Measurements from ENCODE around the gene PROZ. TPM values are rescaled to one million over a fixed set of nuclear protein-coding genes. Genes with fewer than 3 reads are reported as not detected.

PROZ gene
- total and polyA plus RNA-seq, 5 donors, result 0.14 to 0.15 TPM; not detected in 3

DNA sequence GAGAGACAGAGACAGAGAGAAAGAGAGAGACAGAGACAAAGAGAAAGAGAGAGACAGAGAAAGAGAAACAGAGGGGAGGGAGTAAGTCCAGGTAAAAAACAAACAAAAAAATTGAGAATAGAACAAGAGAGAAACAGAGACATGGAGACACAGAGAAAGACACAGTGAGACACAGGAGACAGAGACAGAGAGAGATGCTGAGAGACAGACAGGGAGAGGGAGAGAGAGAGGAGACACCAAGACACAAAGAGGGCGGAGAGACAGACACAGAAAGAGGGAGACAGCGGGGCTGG, 5.8 kb upstream of the PROZ start:
- intact Hi-C loops (cut with DNase I), result no loop called here
- Histone ChIP-seq H3K27me3 (ENCODE audit: control insufficient read depth, insufficient read depth) (no peaks in the 10 kb centered on the region), H3K4me3 (ENCODE audit: low read length) (peak overlapping the region; percentile 11), H3K9me3 (ENCODE audit: control insufficient read depth, low read length) (no peaks in the 10 kb centered on the region), H3K4me1 (ENCODE audit: control insufficient read depth, insufficient read depth, low read length) (no peaks in the 10 kb centered on the region), H3K27ac (ENCODE audit: low read length) (peak overlapping the region; percentile 70)
- no peak for ATAC-seq
- 48% methylated on average over 2 of the region's 2 CpGs for WGBS
- no peak for DNase-seq

DNA sequence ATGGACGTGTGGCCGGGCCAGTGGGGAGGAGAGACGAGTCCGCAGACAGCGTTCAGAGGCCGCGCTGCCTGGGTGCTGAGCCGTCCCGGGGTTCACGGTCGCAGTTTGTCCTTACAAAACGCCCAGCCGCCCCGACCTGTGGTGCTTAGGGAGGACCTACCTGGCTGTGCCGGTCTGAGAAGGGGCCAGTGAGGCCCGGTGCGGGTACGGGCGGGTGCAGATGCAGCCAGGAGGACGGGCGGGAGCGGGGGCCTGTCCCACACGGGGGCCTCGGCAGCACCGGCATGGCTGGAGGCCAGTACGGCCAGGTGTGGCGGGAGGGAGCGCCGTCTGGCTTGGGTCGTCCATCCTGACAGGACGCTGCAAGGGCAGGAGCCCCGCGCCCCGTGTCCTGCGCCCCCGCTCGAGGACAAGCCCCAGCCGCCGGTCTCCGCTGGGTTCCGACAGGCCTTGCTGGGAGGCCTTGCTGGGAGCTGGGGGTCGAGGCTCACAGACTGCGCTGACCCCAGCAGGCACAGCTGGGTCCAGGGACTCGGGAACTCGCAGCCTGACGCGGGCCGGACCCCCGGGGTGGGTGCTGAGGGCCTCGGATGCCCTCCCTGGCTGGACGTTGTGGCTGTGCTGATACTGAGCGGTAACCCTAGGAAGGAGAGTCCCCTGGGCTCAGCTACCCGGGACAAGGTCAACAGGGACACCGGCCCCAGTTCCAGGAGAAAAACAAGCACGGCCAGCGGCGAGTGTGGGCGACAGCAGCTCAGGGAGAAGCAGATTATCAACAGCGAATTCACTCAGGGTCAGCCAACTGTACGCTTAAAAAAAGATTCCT, 5.3 kb upstream of the PROZ start:
- 18% methylated on average over 60 of the region's 60 CpGs for WGBS
- DNase-seq, result peak; percentile 62 to 86 (median 85)
- Histone ChIP-seq H3K4me1 (ENCODE audit: control insufficient read depth, insufficient read depth, low read length) (no peaks in the 10 kb centered on the region), H3K27me3 (ENCODE audit: control insufficient read depth, insufficient read depth) (no peaks in the 10 kb centered on the region), H3K9me3 (ENCODE audit: control insufficient read depth, low read length) (no peaks in the 10 kb centered on the region), H3K4me3 (ENCODE audit: low read length) (peak overlapping the region; percentile 11), H3K27ac (ENCODE audit: low read length) (peak overlapping the region; percentile 70)
- peak; percentile 59 to 68 for ATAC-seq
- intact Hi-C loops (cut with DNase I), result no loop called here

DNA sequence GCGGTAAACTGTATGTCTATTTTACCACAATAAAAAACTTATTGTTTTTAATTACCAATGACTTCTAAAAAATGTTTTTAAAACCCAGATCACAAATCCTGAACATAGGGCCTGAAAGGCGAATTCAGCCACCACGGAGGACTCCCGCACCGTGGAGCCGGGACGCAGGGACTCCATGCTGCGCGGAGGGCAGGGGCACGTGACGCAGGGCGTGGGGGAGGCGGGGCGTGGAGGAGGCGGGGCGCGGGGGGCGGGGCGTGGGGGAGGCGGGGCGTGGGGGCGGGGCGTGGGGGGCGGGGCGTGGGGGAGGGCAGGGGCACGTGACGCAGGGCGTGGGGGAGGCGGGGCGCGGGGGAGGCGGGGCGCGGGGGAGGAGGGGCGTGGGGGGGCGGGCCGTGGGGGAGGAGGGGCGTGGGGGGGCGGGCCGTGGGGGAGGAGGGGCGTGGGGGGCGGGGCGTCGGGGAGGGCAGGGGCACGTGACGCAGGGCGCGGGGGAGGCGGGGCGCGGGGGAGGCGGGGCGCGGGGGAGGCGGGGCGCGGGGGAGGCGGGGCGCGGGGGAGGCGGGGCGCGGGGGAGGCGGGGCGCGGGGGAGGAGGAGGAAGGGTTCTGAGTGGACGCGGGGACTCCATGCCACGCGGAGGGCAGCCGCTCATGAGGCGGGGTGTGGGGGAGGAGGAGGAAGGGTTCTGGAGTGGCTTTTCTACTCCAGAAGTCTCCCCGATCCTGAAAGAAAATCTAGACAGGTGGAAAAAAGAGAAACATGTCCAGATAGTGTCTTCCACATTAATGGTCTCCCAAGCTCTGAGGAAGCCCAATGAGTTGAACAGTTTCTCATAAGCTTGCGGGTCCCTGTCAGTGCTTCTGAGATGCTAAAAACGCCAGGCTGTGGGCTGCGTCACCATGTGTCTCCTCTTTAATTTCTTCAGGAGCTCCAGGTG, 4.4 kb upstream of the PROZ start:
- H3K27ac ChIP-seq (ENCODE audit: low read length), result peak overlapping the region; percentile 70
- 4% methylated on average over 41 of the region's 76 CpGs for WGBS
- no peaks in the 10 kb centered on the region for H3K27me3 ChIP-seq (ENCODE audit: control insufficient read depth, insufficient read depth)
- intact Hi-C loops (cut with DNase I), result no loop called here
- H3K9me3 ChIP-seq (ENCODE audit: control insufficient read depth, low read length), result no peaks in the 10 kb centered on the region
- ATAC-seq (peak; percentile 80 to 84), DNase-seq (peak; percentile 86 to 95 (median 93))
- peak overlapping the region; percentile 17 for H3K4me3 ChIP-seq (ENCODE audit: low read length)
- no peaks in the 10 kb centered on the region for H3K4me1 ChIP-seq (ENCODE audit: control insufficient read depth, insufficient read depth, low read length)

DNA sequence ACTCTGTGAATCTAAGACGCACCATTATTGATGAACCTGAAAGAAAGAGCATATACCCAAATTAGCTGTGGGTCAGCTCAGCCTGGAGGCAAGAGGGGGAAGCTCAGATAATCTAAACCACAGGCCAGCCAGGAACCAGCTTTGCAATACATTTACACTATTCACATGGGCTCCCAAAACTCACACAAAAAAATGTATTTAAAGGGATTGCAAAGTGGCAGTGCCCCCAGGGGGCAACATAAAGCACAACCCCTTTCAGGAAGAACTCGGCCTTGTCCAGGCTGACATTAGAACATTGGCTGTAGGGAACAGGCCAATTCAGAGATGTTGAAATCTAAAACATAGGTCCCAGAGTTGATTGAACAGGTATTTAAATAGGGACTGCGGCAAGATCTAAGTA, 3.2 kb upstream of the PROZ start:
- DNase-seq, result no peak
- ATAC-seq, result no peak
- WGBS, result 78% methylated on average over 3 of the region's 3 CpGs
- intact Hi-C loops (cut with DNase I), result no loop called here
- H3K27me3 ChIP-seq (ENCODE audit: control insufficient read depth, insufficient read depth), result no peaks in the 10 kb centered on the region
- H3K4me1 ChIP-seq (ENCODE audit: control insufficient read depth, insufficient read depth, low read length), result no peaks in the 10 kb centered on the region
- H3K9me3 ChIP-seq (ENCODE audit: control insufficient read depth, low read length), result no peaks in the 10 kb centered on the region
- no peak overlapping the region for H3K4me3 ChIP-seq (ENCODE audit: low read length)
- no peak overlapping the region for H3K27ac ChIP-seq (ENCODE audit: low read length)

DNA sequence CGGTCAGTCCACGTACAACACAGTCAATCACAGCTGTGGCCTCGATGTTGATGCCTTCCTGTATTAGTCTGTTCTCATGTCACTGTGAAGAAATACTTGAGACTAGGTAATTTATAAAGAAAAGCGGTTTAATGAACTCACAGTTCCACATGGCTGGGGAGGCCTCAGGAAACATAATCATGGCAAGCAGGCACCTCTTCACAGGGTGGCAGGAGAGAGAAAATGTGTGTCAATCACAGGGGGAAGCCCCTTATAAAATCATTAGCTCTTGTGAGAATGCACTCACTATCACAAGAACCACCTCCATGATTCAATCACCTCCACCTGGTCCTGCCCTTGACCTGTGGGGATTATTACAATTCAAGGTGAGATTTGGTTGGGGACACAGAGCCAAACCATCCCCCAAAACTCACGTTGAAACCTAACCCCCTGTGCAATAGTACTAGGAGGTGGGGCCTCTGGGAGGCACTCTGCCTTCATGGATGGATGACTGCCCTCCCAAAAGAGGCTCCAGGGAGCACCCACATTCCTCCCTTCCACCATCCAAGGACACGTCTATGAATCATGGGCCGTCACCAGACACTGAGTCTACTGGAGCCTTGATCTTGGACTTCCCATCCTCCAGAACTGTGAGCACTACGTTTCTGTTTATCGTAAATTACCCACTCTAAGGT, 2.3 kb upstream of the PROZ start:
- Histone ChIP-seq H3K4me3 (ENCODE audit: low read length) (no peak overlapping the region), H3K4me1 (ENCODE audit: control insufficient read depth, insufficient read depth, low read length) (no peaks in the 10 kb centered on the region), H3K9me3 (ENCODE audit: control insufficient read depth, low read length) (no peaks in the 10 kb centered on the region), H3K27ac (ENCODE audit: low read length) (no peak overlapping the region), H3K27me3 (ENCODE audit: control insufficient read depth, insufficient read depth) (no peaks in the 10 kb centered on the region)
- WGBS, result 89% methylated on average over 9 of the region's 9 CpGs
- intact Hi-C loops (cut with DNase I), result no loop called here
- no peak for DNase-seq
- no peak for ATAC-seq

DNA sequence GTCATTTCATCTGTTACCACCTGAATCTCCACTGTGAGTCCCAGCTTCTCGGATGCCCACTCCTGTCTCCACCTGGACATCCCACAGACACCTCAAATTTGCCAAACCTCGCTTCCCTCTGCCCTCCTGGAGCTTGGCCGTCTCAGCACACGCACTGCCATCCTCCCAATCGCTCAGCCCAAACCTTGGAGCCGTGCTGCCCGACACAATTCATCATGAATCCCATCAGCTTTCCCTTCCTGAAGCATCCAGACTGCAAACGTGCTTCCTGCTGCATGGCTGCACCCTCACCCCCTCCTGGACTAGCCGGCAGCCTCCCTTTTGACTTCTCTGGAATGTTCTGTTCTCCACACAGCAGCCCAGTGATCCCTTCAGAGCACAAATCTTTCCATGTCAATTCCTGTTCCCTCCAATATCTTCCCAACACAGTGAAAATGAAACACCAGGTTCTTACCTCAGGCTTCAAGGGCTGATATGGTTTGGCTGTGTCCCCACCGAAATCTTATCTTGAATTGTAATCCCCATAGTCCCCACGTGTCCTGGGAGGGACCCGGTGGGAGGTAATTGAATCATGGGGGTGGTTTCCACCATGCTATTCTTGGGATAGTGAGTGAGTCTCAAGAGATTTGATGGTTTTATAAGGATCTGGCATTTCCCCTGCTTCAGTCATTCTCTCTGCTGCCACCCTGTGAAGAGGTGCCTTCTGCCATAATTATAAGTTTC, 1.1 kb upstream of the PROZ start:
- WGBS, result 56% methylated on average over 12 of the region's 12 CpGs
- Histone ChIP-seq H3K4me3 (ENCODE audit: low read length) (no peak overlapping the region), H3K4me1 (ENCODE audit: control insufficient read depth, insufficient read depth, low read length) (no peaks in the 10 kb centered on the region), H3K27me3 (ENCODE audit: control insufficient read depth, insufficient read depth) (no peaks in the 10 kb centered on the region), H3K9me3 (ENCODE audit: control insufficient read depth, low read length) (no peaks in the 10 kb centered on the region), H3K27ac (ENCODE audit: low read length) (no peak overlapping the region)
- ATAC-seq (no peak), DNase-seq (no peak)
- intact Hi-C loops (cut with DNase I), result no loop called here

DNA sequence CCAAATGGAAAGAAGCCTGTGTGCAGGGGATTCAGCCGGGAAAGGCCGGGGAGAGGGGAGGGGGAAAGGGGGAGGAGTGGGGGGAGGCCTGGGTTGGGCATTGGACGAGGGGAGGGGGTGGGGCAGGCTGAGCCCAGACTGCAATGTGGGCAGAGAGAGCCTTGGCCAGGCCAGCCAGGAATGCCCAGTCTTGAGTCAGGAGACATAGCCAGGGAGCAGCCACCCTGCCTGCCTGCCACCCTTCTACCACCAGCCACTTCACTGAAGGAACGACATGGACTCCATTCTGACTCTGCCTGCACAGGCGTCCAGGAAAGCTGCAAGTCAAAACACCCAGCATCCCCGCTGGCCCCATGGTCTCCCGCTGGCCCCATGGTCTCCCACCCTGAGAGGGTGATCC, 498 bp downstream of the PROZ start:
- WGBS, result 69% methylated on average over 7 of the region's 7 CpGs

DNA sequence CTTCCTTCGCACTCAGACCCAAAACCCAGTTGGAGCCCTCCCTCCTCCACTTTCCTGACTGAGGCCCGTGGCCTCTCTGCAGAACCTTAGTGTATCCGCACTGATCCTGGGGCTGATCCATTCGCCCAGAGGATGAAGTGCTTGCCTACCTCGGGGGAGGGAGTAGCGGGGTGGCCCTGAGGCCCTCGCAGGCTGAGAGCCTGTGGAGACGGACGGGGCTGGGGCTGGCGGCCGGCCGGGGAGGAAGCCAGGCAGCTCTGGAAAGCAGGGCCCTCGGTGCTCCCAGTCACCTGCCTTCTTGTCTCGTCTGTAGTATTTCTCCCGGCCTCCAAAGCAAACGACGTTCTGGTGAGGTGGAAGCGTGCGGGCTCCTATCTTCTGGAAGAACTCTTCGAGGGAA, 1.3 kb downstream of the PROZ start:
- intact Hi-C loops (cut with DNase I), result no loop called here
- ATAC-seq (no peak), DNase-seq (no peak)
- 81% methylated on average over 20 of the region's 20 CpGs for WGBS
- no peak overlapping the region for H3K4me3 ChIP-seq (ENCODE audit: low read length)
- H3K4me1 ChIP-seq (ENCODE audit: control insufficient read depth, insufficient read depth, low read length), result no peaks in the 10 kb centered on the region
- H3K9me3 ChIP-seq (ENCODE audit: control insufficient read depth, low read length), result no peaks in the 10 kb centered on the region
- H3K27me3 ChIP-seq (ENCODE audit: control insufficient read depth, insufficient read depth), result no peaks in the 10 kb centered on the region
- H3K27ac ChIP-seq (ENCODE audit: low read length), result no peak overlapping the region

More for the DNA sequence above, 498 bp downstream of the PROZ start:
- Histone ChIP-seq H3K27me3 (ENCODE audit: control insufficient read depth, insufficient read depth) (no peaks in the 10 kb centered on the region), H3K27ac (ENCODE audit: low read length) (no peak overlapping the region), H3K9me3 (ENCODE audit: control insufficient read depth, low read length) (no peaks in the 10 kb centered on the region), H3K4me1 (ENCODE audit: control insufficient read depth, insufficient read depth, low read length) (no peaks in the 10 kb centered on the region), H3K4me3 (ENCODE audit: low read length) (no peak overlapping the region)
- no peak for DNase-seq
- intact Hi-C loops (cut with DNase I), result no loop called here
- ATAC-seq, result no peak

DNA sequence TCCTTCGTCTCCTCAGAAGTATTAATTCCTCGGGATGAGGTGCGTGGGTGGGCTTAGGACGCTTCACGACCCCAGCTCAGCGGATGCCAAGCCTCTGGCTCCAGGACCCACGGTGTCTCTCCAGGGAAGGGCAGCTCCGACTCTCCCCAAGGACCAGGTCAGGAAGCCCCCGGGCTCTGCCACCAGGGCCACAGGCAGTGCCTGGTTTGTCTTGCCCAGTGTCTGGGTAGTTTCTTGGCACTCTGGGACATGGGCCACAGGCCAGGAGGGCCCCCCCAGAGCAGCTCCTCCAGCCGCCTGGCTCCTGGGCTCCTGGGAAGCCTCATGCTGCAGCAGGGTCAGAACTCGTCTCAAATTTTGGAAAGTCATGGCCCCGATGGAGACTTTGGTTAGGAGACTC, 2.5 kb downstream of the PROZ start:
- ATAC-seq (no peak), DNase-seq (peak in 1 of 3 donors; percentile 64)
- WGBS, result 68% methylated on average over 12 of the region's 12 CpGs
- H3K27me3 ChIP-seq (ENCODE audit: control insufficient read depth, insufficient read depth), result no peaks in the 10 kb centered on the region
- H3K4me1 ChIP-seq (ENCODE audit: control insufficient read depth, insufficient read depth, low read length), result no peaks in the 10 kb centered on the region
- no peak overlapping the region for H3K27ac ChIP-seq (ENCODE audit: low read length)
- intact Hi-C loops (cut with DNase I), result no loop called here
- H3K9me3 ChIP-seq (ENCODE audit: control insufficient read depth, low read length), result no peaks in the 10 kb centered on the region
- H3K4me3 ChIP-seq (ENCODE audit: low read length), result no peak overlapping the region

DNA sequence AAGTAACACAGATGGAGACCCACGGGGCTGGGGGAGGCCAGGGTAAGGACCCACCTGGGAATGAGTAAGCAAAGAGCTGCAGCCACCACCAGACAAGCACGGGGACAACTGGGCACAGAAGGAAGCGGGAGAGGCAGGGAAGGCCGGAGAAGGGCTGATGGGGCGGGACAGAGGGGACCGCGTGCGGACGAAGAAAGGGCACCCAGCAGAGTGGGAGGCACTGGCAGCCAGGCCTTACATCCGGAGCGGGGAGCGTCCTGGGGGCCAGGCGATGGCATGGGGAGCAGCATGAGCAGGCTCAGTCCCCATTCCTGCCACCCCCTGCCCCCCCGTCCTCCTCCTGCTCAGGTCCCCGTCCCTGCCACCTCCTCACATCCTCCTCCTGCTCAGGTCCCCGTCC, 3.0 kb downstream of the PROZ start:
- Histone ChIP-seq H3K9me3 (ENCODE audit: control insufficient read depth, low read length) (no peaks in the 10 kb centered on the region), H3K27ac (ENCODE audit: low read length) (no peak overlapping the region), H3K4me3 (ENCODE audit: low read length) (no peak overlapping the region), H3K27me3 (ENCODE audit: control insufficient read depth, insufficient read depth) (no peaks in the 10 kb centered on the region), H3K4me1 (ENCODE audit: control insufficient read depth, insufficient read depth, low read length) (no peaks in the 10 kb centered on the region)
- 56% methylated on average over 16 of the region's 16 CpGs for WGBS
- intact Hi-C loops (cut with DNase I), result no loop called here
- no peak for DNase-seq
- no peak for ATAC-seq

Data from right cardiac atrium (tissue), 5 donors.